HG03066 (cell line): ENCODE data around the gene HRK.

Experiments used
- ATAC-seq: cut with Tn5 transposase; IDR thresholded peaks from one replicate; pipeline ENCODE4 v1.9.1; 2021; ENCODE audit warnings: low read depth; ENCODE audit not compliant: unreplicated experiment

The HRK gene

DNA sequence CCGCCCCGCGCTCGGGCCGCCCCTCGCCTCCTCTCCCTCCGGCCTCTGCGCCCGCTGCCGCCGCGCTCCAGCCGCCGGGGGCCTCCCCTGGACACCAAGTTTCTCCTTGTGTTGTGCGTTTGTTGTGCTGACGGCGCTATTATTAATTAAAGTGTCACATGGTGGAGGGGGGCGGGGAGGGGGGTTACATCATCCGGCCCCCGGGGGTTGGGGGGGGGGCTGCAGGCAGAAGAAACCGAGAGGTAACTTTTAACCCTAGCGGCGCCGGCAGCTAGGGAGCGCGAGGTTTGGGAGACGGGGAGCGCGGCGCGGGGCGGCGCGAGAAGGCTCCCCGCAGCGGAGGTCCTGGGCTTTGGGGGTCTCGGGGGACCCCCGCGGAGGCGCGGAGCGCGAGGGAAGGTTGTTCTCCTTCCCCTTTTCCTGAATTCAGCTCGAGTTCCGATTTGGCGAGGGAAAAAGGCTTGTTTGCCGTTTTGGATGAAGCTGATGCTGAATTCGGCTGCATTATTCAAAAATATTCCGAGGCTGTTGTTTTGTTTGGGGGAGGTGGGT lies at the start of gene HRK:
TSS of gene HRK (minus strand) at position 117 of the 552 bp plus-strand sequence. CDS start 134 bp downstream, outside the sequence.
- no peak for ATAC-seq

DNA sequence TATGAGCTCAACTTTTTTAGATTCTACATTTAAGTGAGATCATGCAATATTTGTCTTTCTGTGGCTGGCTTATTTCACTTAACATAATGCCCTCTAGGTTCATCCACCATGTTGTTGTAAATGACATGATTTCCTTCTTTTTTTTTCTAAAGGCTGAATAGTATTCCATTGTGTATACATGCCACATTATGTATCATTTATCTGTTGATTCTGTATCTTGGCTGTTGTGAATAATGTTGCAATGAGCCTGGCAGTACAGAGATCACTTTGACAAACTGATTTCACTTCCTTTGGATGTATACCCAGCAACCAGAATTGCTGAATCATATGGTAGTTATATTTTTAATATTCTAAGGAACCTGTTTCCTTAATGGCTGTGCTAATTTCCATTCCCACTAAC lies 48.6 kb upstream of the HRK start:
- ATAC-seq: no peak

DNA sequence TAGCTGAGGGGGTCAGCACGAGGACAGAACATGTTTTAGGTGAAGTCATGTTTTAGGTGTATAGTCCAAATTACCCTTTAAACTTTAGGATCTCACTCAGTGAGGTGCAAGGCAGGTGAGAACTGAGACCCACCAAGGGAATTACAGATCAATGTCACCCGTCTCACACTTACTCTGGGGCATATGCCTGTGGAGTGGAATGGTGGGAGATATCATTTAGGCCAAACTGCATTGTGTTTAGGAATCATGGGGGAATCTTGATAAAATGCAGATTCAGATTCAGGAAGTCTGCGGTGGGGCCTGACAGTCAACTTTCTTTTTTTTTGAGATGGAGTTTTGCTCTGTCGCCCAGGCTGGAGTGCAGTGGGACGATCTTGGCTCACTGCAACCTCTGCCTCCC lies 47.3 kb upstream of the HRK start:
- no peak for ATAC-seq

DNA sequence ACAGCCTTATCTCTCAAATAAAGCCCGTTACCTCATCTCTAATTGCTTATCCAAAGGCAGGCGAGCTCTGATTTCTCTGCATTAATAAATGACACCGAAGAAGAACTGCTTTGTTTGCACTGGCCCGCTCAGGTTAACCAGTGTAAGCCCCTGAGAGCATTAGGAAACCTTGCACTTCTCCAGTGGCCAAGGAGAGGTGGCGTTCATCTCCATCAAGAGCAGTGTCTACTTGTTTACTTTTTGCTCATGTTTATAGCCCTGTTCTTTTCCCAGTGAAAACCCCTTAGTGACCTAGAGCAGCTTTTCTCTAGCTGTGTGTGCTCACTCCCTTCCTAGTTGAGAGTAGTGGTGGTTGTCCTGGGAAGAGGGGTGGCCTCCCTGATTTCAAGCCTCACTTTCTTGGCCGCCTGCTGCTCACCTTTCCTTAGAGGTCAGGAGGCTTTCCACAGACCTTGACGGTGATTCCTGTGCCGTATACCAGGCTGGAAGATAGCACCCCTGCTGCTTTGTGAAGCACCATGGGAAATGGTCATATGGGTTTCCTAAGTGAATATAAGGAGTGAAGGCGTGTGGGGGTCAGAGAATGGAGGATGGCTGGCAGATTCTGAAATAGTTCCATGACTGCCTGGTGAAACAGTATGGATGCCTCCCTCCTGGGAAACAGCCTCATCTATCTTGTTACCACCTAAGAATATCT lies 46.2 kb upstream of the HRK start:
- no peak for ATAC-seq

DNA sequence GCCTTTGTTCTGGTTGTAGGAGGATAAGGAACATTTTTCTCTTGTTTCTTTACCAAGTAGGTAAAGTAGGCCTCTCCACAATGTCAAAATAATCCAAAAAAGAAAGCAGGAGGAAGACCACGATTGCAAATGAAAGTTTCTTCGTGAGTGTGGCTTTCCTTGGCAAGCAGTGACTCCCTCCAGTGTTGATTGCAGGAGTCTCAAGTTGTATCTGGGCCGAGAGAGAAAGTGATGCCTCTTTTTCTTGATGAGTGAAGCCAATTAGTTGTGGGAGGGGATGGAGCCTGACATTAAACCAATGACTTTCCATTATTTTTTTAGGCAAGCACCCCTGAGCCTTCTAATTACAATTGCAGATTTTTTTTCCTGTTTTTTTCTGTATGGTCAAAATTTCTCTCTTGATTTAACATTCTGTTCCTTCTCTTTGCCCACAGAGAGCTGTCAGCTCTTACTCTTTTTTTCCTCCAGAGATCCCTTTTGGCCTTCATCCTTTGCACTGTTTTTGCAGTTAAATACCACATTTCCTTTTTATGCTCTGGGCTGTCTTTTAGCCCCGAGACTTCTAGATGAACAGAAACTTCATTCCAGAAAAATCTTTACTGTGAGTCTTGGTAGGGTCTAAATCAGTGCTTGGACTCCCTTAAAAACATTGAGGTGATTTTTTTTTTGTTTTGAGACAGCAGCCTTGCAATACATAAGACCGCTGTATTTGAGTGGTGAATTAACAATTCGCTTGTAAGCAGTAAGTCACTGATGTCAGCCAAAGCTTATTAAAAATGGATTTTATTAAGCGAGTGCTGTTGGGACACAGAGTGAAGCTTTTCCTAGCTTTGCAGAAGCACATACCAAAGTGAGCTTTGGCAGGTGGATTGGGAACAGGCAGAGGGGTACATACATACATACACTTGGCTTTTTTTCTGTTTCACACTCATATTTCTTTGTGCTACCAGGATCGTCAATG lies 45.3 kb upstream of the HRK start:
- ATAC-seq: no peak

DNA sequence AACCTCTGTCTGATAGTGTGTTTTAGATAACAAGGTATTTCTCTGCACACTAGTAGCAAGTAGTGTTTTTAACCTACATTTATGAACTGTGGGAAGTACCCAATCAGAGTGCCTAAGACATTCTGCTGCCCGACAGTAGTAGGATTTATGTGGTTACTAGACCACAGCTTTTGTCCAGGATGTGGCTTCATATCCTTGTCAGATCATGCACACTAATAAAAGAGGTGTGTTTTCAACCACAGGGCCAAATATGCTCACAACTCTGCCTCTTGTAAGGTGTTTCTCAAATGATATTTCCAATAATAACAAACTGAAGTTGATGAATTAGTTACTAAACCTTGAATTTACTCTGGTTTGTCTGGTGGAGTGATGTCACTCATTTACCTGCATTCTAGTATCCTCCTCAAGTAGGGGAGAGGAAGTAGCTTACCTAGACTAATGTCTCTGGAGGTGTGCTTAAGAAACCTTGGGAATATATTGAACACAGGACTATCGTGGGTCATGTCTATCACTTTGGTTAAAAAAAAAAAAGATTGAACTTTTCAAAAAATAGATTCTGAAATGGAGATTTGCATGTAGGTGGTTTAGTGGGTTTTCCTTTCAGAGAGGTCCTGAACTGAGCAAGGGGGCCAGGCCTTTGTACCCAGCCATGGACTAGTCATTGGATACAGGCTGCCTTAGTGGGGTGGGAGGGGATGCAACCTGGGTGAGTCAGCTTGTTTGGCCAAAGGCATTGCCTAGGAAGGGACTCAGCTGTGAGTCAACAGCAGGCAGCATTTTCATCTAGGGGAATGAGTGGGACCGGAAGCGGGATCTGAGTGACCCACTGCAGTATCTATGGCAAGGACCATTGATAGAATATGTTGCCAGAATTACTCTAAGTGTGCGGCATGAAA lies 43.6 kb upstream of the HRK start:
- ATAC-seq: peak; percentile 63

DNA sequence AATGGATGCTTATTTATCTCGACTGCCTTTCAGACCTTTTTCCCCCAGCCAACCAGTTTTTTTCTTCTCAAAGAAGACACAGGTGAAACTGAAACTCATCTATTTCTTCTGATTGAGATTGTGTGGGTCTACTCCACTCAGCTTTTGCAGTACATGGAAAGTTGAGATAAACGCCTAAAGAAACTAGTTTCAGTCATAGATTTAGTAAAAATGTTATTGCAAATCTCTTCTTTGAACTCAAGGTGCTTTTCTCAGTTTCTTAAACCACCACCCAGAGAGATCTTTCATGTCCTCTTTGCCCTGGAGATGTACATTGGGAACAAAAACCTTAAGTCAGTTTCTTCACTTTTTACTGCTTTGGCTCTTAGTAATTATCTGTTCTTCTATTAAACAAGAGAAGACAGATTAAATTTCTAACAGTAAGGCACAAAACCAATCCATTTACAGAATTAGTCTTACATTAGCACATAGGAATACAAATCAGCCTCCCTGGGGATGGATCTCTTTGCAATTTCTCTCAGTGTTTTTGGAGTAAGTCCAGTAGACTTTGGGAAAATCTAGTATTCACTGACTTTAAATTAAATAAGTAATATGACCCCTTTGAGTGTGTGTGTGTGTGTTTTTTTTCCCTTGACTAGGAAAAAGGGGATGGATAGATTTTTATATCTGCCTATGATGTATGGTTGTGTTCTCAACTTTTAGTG lies 41.1 kb upstream of the HRK start:
- peak; percentile 71 for ATAC-seq

DNA sequence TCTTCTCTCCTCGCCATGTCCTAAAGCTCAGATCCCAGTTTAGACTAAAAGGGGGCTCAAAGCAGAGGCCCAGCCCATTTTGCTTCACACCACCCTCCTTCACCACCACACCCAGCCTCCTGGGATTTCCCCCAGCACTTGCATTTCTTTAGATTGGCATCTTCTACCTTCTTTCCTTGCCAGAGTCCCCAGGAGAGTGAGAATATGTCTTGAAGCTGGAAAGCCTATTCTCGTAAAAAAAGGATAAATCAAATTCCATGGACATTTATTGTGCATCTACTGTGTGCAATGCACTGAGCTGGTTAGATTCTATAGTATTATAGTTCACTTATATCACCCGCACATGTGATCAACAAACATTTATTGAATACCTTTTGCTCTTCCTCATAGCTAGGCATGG lies 39.7 kb upstream of the HRK start:
- ATAC-seq: no peak

DNA sequence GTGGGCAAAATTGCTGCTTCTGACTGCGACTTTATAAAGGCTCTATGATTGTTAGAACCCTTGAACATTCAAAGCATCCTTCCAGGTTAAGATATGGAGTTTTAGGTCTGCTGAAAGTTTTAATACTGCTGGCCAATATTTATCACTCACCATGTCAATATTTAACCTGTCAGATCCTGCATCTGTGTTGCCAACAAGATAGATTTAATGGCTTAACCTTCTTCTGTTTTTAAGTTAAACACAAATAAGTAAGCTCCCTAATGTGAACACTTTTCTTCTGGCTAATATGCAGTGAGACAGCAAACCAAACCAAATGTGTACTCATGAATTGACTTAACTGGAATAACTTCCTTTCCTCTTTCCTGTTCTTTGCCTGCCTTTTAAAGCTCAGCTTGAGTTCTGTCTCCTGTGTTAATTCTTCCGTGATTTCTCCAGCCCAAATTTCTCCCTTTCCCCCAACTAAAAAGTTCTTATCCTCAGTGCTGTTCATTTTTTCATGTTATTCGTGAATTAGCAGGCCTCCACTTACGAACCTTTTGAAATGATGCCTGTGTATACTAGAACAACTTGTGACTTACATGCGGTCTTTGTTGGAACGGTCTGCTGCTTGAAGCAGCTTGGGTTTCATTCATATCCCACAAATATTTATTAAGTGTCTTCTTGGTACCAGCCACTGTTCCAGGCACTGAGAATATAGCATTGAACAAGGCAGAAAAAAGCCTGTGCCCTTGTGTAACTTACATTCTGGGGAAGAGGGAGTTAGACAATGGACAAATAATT lies 38.7 kb upstream of the HRK start:
- ATAC-seq: no peak

DNA sequence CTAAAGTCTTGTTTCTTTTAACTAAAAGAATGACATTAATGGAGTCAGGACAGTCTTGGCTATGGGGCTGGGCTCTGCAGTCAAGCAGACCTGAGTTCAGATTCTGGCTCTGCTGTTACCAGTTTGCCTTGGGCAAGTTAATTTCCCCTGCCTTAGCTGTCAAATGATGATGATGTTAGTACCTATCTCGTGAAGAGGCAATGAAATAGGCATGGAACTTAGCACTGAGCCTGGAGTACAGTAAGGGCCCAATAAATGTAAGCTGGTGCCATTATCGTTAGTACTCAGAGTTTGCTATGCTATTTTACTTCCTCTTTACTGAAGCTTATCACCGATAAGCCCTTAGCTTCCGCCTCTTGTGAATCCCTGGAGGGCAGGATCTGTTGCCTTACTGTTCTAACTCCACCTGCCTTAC lies 38.0 kb upstream of the HRK start:
- ATAC-seq: no peak

DNA sequence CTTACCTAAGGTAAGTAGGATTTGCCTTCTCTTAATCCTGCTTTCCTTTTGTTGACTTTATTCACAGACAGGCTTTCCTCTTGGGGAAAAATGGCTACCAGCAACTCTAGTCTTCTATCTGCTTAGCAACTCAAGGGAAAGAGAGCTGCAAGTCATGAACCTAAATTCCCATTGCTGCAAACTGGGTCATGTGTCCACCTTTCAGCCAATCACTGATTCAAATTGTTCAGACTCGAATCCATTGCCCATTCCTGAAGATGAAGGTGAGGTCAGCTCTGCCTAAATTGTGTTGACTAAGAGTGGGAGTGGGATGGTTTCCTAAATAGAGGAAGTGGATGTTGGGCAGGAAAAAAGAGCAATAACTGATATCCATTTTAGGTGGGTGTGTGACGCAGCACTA lies 37.2 kb upstream of the HRK start:
- ATAC-seq: no peak

DNA sequence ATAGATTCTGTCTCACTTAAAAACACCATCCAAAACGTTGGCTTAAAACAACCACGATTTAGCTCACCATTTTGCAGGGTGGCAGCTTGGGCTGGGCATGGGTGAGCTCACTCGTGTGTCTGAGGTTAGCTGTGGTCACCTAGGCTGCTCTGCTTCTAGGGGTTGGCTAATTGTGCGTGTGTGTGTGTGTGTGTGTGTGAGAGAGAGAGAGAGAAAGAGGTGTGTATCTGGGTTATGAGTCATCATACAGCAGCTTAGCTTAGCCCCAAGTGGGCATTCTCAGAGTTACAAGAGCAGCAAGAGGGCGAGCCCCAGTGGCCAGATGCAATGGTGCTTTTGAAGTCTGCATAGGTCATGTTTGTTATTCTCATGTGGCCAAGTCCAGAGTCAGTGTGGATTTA lies 35.5 kb upstream of the HRK start:
- peak; percentile 96 for ATAC-seq

DNA sequence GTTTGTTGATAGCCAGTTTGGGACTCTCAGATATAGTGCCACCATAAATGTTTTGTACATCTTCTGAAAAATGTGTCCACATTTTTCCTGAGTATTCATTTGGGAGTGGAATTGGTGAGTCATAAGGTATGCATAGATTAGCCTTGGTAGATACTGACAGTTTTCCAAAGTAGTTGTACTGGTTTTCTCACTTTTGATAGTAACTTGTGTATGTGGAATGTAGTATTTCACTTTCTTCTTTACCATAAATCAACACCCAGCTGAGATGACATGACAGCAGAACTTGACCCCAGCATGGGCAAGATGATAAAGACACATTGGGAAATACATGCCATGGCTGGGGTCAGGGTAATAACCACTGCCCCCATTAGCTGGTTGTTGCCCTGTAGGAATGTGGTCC lies 34.9 kb upstream of the HRK start:
- ATAC-seq: no peak

DNA sequence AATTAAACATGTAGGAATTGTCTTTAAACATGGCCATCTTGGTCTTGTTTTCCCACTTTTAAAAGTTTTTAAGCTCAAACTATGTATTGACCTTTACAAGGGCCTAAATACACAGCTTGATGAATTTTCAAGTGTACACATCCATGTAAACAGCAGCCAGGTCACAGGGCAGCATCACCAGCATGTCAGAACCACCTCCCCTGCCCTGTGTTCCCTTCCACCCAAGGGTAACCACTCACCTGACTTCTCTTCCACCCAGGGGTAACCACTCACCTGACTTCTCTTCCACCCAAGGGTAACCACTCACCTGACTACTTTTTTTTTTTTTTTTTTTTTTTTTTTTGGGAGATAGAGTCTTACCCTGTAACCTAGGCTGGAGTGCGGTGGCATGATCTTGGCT lies 34.1 kb upstream of the HRK start:
- ATAC-seq: no peak

DNA sequence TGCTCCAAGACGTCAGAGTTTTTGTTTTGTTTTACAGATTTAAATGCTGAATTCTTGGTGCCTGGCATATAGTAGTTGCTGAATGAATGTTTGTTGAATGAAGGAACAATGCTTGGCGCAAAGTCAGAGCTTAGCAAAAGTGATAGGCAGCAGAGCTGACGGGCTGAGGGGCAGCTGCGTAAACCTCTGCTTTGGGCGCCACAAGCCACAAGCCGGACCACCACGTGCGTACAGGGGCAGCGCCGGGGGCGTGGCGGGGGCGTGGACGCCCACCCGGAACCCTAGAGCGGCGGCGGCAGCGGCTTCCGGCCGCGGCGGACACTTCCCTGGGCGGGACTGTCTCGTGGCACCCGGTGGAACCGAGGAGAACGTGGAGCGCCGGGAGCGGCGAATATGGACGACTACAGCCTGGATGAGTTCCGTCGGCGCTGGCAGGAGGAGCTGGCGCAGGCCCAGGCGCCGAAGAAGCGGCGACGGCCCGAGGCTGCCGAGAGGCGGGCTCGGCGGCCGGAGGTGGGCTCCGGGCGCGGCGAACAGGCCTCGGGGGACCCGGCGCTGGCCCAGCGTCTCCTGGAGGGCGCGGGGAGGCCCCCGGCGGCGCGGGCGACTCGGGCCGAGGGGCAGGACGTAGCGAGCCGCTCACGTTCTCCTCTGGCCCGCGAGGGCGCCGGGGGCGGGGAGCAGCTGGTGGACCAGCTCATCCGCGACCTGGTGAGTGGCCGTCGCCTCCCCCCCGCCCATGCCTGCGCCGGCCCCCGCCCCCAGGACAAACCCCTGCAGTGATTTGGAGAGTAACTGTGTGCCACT lies 29.6 kb upstream of the HRK start, which contains the start of gene FBXW8:
TSS of gene FBXW8 (plus strand) at position 306 of the 807 bp plus-strand sequence. CDS start at position 394, 88 bp downstream.
- ATAC-seq: peak; percentile 91

DNA sequence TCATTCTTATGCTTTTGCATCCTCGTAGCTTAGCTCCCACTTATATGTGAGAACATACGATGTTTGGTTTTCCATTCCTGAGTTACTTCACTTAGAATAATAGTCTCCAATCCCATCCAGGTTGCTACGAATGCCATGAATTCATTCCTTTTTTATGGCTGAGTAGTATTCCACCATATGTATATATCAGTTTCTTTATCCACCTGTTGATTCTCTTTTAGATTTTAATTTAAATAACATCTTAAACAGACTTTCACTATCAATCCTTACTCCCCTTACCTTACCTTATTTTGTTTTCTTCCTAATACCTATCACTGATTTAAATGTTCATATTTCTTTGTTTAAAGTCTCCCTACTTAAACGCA lies 29.0 kb upstream of the HRK start:
- ATAC-seq: no peak

DNA sequence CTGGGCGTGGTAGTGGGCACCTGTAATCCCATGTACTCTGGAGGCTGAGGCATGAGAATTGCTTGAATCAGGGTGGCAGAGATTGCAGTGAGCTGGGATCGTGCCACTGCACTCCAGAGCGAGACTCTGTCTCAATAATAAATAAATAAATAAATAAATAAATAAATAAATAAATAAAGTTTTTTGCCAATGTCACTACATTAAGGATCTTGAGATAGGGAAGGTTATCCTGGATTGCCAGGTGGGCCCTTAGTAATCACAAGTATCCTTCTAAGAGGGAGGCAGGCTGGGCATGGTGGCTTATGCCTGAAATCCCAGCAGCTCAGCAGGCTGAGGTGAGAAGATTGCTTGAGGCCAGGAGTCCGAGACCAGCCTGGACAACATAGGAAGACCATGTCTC lies 25.0 kb upstream of the HRK start:
- ATAC-seq: no peak

DNA sequence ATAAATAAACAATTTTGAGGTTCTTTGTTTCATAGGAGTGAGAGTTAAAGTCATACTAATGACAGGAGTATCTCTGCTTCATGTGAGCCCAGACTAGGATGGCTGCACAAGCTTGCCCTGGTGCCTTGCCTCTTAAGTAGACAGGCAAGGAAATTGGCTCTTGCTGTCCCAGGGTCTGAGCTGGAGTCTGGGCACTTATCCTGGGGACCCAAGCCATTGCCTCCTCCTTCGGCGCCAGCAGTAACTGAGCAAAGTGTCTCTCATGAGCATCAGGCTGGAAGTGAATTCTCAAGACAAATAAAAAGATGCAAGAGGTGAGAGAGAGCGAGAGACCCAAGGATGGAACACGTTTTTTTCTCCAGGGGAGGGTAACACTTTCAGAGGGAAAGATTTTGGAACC lies 22.6 kb upstream of the HRK start:
- no peak for ATAC-seq
